Daoy (cell line): ENCODE data around the gene PATZ1. TPM values are rescaled to one million over a fixed set of nuclear protein-coding genes. Genes with fewer than 3 reads are reported as not detected.
"Not testable (repeated sequence)": the region's sequence is repeated elsewhere in the genome, so short reads cannot be mapped to it uniquely, and the experiment has no call there.

Experiments used
- DNase-seq: peaks from one replicate; pipeline ENCODE4 v3.0.0-alpha.2; 2015; ENCODE audit warnings: low read depth
- total RNA-seq: library from RNA; depleted of rRNA; stranded (reverse); fragments of >200 nt; shearing (Covaris generic); gene quantifications from 2 replicates; pipeline ENCODE4 v1.2.3, GENCODE V29; 2014; rRNA removed

Gene PATZ1
- 18.8 and 19.5 TPM in 2 replicates for total RNA-seq

- DNase-seq, result peak; percentile 82
Measured at GRCh38 chr22:31346255-31346732, at the start of gene PATZ1. TSS of gene PATZ1 (minus strand) at chr22:31346346. CDS start at chr22:31345602, 744 bp downstream.

GRCh38 chr22:31394326-31394725, 48.2 kb upstream of the PATZ1 start:
- no peak for DNase-seq

- DNase-seq, result no peak
Measured at GRCh38 chr22:31393893-31394292, 47.7 kb upstream of the PATZ1 start.

GRCh38 chr22:31378651-31379050, 32.5 kb upstream of the PATZ1 start:
- not testable (repeated sequence) for DNase-seq

- no peak for DNase-seq
Measured at GRCh38 chr22:31378123-31378522, 32.0 kb upstream of the PATZ1 start.

GRCh38 chr22:31377612-31378011, 31.5 kb upstream of the PATZ1 start:
- no peak for DNase-seq

GRCh38 chr22:31367426-31367825, 21.3 kb upstream of the PATZ1 start:
- DNase-seq, result no peak

GRCh38 chr22:31363885-31364465, 17.8 kb upstream of the PATZ1 start:
- DNase-seq, result no peak

GRCh38 chr22:31361743-31362142, 15.6 kb upstream of the PATZ1 start:
- DNase-seq, result no peak

GRCh38 chr22:31360029-31360428, 13.9 kb upstream of the PATZ1 start:
- DNase-seq, result no peak

- no peak for DNase-seq
Measured at GRCh38 chr22:31354515-31354914, 8.4 kb upstream of the PATZ1 start.

- peak; percentile 28 for DNase-seq
Measured at GRCh38 chr22:31350410-31350863, 4.3 kb upstream of the PATZ1 start.

- no peak for DNase-seq
Measured at GRCh38 chr22:31349960-31350359, 3.8 kb upstream of the PATZ1 start.

GRCh38 chr22:31348766-31349165, 2.6 kb upstream of the PATZ1 start:
- no peak for DNase-seq

- not testable (repeated sequence) for DNase-seq
Measured at GRCh38 chr22:31348009-31348337, 1.8 kb upstream of the PATZ1 start.

GRCh38 chr22:31347251-31348008, 1.3 kb upstream of the PATZ1 start:
- DNase-seq, result peak; percentile 65

- peak; percentile 69 for DNase-seq
Measured at GRCh38 chr22:31346733-31347250, 646 bp upstream of the PATZ1 start.

- peak; percentile 90 for DNase-seq
Measured at GRCh38 chr22:31345331-31346254, 553 bp downstream of the PATZ1 start.

GRCh38 chr22:31344578-31345330, 1.4 kb downstream of the PATZ1 start:
- no peak for DNase-seq

- no peak for DNase-seq
Measured at GRCh38 chr22:31344256-31344577, 1.9 kb downstream of the PATZ1 start.
